ENCODE measurements around the gene BGN.

GRCh38 chrX:153482376-153483015, 12.3 kb upstream of the BGN start:
- TF ChIP-seq CTCF (IDR thresholded peaks at IDR 0.05 in 8 of 11, conservative IDR thresholded peaks at IDR 0.05 in 3 of 11): no peak
- TF ChIP-seq POLR2A (IDR thresholded peaks at IDR 0.05): no peak
- TF ChIP-seq POLR2AphosphoS5 (IDR thresholded peaks at IDR 0.05): peak in 2 of 3 donors; percentile 18 to 64

Data from spleen (tissue), 7 donors.